AG04449 (cell line): ENCODE results near the gene CCDC124.

Experiments
- CTCF ChIA-PET: fragments of 350-600 bp; formaldehyde crosslinking; extraction: SDS; loops from one replicate; lab custom pipeline; 2021; ENCODE audit warnings: antibody characterized with exemption; lab: Yijun Ruan, JAX
- POLR2A ChIA-PET: fragments of 400-600, 350-600 bp; formaldehyde crosslinking; extraction: SDS; loops from one replicate; lab custom pipeline; 2020; ENCODE audit warnings: antibody characterized with exemption, inconsistent platforms; lab: Yijun Ruan, JAX
- DNase-seq: peaks from one replicate; pipeline ENCODE4 v3.0.0-alpha.2; 2010; ENCODE audit warnings: low read depth, low spot score
- H3K4me3 ChIP-seq: 2 replicates; pipeline ENCODE4 v1.5.1; 2011; ENCODE audit warnings: low read depth, mild to moderate bottlenecking, control low read depth, low read length
- CTCF ChIP-seq: IDR thresholded peaks from one replicate; pipeline ENCODE4 v1.5.1; 2011; ENCODE audit warnings: mild to moderate bottlenecking, moderate library complexity, low read length, control low read depth, inconsistent platforms; ENCODE audit not compliant: insufficient read depth; ENCODE audit errors: missing control alignments

CCDC124 gene

GRCh38 chr19:17988161-17988560, 55.3 kb downstream of the CCDC124 start:
- CTCF ChIA-PET, result interaction anchor here (1.0 to 1.1 kb wide), 2 partner anchors 9 to 50 kb away, joined by 3 to 11 read pairs; no protein-coding TSS in a partner anchor
- no peak for TF ChIP-seq CTCF
- no peak overlapping the region for H3K4me3 ChIP-seq
- POLR2A ChIA-PET, result interaction anchor here (0.6 kb wide), 1 partner anchor 56 kb away, joined by 5 read pairs; no protein-coding TSS in a partner anchor
- no peak for DNase-seq

- no peak for DNase-seq
- TF ChIP-seq CTCF, result no peak
- ChIA-PET CTCF (interaction anchor here (1.1 to 1.5 kb wide), 2 partner anchors 44 to 51 kb away, joined by 3 to 9 read pairs; no protein-coding TSS in a partner anchor), POLR2A (no interaction called here)
- no peak overlapping the region for H3K4me3 ChIP-seq
Observed at GRCh38 chr19:17989425-17990094, 56.7 kb downstream of the CCDC124 start.

GRCh38 chr19:17993076-17993813, 60.4 kb downstream of the CCDC124 start:
- CTCF ChIA-PET, result interaction anchor here (5.6 to 18.1 kb wide), 3 partner anchors 51 to 133 kb away, joined by 41 to 666 read pairs (median 74); partner anchors contain the start of genes CCDC124, RPL18A and SLC5A5
- TF ChIP-seq CTCF, result no peak
- no peak for DNase-seq
- no peak overlapping the region for H3K4me3 ChIP-seq
- POLR2A ChIA-PET, result interaction anchor here (0.8 kb wide), 1 partner anchor 55 kb away, joined by 4 read pairs; no protein-coding TSS in a partner anchor
